IPS-NIHi7 (cell line): Measurements from ENCODE around the gene ERLIN1.

ENCODE experiments used
- DNase-seq: peaks from one replicate; pipeline ENCODE4 v3.0.0; 2012; ENCODE audit warnings: mixed read lengths; ENCODE audit errors: extremely low spot score

Gene ERLIN1

DNA sequence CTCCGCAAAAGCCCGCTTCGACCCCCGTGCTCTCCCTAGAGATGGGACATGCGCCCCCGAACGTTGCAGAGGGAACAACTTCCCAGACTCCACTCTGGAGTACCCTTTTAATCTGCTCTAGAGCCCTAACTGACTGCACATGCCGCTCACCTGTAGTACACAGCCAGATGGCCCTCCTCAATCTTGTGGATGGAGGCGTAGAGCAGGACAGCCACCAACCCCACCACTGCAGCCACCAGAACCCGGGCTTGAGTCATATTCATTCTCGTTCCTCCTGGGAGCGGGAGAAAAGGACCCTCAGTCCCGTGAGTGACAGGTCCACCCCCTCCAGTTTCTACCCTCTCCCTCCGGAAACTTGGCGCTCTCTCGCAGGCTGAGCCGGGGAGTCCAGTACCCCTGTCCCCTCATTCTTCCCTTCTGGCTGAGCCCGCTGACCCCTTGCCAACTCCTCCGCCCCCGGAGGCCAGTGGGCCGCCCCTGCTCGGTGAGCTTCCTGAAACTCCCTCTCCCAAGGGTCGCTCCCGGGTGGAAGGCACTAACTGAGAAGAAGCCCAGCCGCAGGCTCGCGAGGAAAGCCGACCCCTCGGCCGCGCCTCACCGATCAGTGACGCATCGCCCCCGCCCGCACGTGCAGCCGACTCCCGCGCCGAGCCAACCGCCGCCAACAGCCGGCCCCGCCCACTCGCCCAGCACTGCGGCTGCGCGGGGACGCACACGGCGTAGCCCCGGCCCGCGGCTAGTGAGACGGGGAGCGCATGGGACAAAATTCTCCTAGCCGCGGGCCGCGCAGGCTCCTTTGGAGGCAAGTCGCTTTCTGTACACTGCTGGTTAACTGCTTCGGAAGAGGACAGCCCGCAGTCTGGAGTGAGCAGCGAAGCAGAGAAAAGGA is at the start of gene ERLIN1:
Gene ERLIN1, minus strand, starts transcription at position 666 of the 889 bp plus-strand sequence. Its CDS starts 403 bp downstream, at position 263.
- DNase-seq = peak; percentile 98

DNA sequence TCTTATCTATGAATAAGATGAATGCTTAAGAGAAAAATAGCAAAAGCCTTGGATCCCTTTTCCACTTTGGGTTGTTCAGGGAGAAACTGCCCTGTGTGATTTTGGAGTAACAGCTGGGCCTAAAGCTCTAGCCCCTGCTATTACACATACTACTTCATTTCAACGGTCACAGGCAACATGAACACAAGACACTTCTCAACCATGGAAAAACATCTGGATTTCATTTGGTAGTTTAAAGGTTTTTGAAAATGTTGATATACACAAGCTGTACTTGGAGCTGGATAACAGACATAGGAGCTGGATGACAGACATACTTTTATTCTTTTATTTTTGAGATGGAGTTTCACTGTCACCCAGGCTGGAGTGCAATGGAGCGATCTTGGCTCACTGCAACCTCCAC is 46.3 kb upstream of the ERLIN1 start:
- DNase-seq = no peak

DNA sequence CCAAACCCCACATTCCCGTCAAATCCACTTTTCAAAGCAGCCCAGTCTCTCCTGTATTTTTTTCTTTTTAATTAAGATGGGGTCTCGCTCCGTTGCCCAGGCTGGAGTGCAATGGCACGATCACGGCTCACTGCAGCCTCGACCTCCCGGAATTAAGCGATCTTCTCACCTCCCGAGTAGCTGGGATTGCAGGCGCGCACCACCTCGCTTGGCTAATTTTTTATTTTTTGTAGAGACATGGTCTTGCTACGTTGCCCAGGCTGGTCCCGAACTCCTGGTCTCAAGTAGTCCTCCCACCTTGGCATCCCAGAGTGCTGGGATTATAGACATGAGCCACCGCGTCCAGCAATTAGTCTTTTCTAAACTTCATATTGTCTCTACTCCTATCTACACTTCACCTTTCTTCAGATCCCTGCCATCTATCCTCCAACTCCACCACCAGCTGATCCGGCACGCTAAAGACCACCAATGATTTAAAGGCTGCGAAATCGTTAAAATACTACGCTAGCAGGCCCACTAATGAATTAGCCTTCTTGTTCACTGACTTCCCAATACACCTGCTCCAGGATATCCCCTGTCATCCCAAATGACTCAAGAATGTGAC is 44.1 kb upstream of the ERLIN1 start:
- no peak for DNase-seq

DNA sequence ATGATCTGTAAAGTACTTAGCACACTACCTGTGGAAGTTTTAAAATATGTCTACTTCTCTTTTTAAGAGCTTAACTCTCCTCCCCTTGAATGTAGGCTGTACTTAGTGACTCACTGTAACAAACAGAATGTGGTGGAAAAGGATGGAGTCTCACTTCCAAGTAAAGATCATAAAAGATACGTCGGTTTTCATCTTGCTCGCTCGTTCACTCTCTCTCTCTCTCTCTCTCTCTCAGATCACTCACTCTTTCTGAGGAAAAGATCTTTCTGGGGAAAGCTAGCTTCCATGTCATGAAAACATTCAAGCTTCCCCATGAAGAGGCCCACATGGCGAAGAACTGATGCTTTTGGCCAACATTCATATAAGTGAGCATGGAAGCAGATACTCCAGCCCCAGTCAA is 38.0 kb upstream of the ERLIN1 start:
- DNase-seq = no peak

DNA sequence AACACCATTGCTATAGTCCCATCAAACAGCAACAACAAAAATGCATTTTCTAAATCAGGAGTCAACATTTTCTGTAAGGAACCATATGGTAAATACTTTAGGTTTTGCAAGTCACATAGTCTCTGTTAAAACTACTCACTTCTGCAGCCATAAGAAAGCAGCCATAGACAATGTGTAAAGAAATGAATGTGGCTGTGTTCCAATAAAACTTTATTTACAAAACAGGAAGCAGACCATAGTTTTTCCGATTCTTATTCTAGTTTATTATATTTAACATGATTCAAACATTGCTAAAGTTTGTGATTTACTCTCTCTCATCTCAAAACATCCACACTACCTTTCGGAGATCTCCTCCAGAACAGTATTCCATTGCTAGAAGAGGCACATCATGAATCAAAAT is 36.7 kb upstream of the ERLIN1 start:
- DNase-seq = no peak

DNA sequence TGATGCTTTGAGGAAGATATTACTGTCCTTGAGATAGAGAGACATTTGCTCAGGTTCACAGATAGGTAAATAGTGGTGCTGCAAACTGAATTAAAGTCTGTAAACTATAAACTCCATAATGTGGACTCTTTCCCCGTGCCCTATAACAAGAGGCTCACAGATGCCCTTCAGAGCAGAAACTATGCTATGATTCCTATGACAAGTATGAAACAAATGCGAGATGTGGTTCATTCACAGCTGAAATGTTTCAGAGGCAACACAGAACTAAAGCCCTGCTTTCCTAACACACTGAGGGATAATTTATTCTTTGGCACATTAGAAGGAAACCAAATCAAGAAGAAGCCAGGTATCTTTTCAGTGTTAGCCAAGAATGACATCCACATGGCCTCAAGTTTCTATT is 30.2 kb upstream of the ERLIN1 start:
- DNase-seq = no peak

DNA sequence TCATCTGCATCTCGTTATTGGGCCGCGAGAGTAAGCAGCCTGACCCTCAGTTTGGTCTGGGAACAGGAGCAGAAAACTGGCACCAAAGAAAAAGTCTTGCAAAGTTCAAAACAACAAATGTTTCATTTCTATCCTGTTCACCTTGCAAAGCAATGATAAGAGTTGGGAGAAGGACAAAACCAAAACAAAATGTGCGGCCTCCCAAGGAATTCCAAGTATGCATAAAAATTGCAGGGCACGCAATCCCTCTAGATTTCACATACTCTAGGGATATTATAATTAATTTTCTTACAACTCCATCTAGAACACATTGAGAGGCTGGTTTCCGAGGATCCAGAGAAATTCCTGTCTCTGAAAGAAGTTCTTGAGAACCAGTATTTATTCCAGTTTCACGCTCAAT is 23.5 kb upstream of the ERLIN1 start:
- DNase-seq = no peak

DNA sequence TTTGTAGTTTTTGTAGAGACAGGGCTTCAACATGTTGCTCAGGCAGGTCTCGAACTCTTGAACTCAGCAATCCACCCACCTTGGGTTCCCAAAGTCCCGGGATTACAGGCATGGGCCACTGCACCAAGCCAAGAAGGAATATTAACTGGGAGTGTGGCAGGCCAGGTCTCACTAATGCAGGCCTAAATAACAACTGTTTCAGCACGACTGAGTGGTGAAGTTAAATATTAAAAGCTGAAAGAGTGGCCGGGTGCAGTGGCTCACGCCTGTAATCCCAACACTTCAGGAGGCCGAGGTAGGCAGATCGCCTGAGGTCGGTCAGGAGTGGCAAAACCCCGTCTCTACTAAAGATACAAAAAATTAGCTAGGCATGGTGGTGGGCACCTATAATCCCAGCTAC is 22.4 kb upstream of the ERLIN1 start:
- no peak for DNase-seq

DNA sequence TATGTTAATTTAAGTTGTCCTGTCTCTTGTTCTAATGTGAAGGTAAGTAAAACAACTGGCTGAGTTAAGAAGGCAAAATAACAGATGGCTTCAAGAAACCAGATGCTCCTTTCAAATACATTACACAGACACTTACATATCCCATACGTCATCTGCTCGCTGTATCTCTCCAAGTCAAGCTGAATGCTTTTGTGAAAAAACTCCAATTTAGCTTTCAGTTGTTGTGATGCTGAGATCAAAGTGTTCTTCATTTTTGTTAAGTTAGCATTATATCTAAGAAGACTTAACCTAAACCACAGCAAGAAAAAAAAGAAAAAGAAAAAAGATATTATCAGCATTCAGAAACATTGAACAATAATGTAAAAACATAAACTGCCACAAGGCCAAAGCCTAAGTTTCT is 18.5 kb upstream of the ERLIN1 start:
- DNase-seq = no peak

DNA sequence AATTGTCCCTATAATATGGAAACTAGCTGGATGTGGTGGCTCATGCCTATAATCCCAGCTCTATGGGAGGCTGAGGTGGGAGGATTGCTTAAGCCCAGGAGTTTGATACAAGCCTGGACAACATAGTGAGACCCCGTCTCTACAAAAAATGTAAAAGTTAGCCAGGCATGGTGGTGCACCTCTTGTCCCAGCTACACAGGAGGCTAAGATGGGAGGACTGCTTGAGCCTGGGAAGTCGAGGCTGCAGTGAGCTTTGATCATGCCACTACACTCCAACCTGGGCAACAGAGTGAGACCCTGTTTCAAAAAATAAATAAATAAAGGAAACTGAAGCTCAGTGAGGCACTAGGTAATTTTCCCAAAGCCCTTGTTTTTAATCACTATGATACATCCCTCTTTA is 15.7 kb upstream of the ERLIN1 start:
- DNase-seq = no peak

DNA sequence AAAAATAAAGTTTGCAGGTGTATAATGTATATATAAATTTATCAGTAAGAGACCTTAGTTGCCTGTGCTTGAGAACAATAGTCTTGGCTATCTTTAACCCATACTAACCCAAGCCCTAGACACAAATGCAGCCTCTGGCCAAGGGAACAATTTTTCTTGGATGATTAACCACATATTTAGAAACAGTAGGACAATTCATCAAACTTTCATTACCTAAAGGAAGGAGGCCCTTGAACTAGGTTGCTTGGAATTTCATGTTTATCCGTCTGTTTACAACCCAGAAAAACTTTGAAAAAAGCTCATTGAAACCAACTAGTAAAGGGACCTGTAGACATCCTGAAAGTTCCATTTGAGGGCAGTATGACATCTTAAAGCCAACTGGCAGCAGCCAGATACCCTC is 8.9 kb upstream of the ERLIN1 start:
- DNase-seq = no peak

DNA sequence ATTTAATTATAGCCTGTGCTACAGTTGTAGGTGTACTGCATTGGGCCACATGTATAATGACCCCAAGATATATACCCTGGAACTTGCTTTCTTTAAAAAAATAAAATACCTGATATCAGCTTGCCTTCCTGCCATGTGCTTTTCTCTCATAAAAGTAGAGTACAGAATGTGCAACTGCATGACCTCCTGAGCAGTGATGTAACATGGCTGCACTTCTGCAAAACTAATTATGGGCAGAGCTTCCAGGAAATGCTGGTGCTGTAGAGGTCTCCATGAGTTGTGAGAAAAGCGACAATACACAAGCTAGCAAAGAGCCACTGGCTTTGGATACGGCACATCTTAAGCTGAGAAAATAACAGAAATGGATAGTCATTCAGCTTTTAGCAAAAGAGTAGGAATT is 6.5 kb upstream of the ERLIN1 start:
- DNase-seq = no peak

DNA sequence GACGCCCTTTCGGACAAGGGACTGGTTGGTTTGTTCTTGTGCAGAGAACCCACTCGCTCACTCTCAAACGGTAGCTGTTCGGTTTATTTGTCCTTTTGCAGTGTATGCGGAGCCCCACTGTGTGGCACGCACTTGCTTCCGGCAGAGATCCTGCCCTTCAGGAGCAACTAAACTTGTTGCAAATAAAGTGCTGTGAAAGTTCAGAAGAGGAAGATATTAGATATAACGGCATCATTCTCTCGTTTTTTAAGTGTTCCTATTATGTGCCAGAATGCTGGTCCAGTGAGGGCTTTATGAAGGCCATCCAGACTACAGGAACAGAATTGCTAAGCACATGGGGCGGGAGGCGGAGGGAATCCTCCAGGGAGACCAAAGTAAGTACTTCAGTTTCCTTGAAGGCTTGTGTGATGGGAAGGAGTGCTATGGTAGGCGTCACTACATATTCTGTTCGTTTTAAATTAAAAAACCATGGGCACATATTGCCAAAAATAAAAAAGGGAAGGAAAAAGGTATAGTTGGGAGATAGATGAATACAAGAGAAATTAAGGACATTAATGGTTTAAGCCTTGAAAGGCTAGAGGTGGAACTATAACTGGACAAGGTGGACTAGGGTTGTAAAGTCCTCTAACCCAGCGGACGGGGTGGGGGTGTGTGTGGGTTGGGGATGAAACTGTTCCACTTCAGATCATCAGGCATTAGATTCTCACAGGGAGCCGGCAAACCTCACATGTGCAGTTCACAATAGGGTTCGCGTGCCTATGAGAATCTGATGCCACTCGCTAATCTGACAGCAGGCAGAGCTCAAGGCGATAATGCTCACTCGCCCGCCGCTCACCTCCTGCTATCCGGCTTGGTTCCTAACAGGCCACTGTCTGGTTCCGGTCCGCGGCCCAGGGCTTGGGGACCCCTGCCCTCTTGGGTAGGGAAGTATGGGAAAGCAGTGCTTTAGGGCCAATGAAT is 704 bp upstream of the ERLIN1 start:
- peak; percentile 31 for DNase-seq

DNA sequence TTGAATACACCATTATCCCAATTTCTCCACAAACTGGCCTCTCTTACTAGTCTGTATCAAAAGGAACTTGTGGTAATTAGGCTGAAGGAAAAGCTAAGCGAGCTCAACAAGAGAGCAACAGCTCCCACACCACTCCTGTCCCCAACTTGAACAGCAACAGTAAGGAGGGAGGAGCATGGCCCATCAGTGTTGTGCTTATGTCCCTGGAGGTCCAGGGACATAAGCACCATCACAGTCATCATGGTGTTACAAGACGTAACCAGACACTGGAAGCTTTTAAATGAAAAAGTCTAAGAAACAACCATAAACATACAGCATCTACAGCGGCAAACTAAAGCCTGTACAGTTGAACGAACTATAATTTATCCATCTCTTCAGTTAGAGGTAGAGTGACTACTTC is 989 bp downstream of the ERLIN1 start:
- peak; percentile 22 for DNase-seq

DNA sequence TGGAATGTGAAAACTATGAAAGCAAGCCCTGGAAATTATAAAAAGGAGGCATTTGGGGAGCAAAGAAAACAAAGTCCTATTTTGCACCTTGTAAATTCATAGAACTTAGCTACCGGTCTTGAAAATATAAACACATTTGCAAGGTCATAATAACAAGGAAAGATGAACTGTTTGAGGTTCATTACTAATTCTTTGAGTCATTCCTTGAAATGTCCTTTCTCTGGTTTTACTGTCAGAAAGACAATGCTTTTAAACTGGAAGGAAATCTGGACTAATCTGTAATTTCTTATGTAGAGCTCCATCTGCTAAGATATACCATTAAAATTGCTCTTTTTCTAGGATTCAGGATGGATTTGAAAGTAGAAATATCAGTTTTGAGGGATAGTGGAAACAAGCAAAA is 1.4 kb downstream of the ERLIN1 start:
- DNase-seq = no peak

DNA sequence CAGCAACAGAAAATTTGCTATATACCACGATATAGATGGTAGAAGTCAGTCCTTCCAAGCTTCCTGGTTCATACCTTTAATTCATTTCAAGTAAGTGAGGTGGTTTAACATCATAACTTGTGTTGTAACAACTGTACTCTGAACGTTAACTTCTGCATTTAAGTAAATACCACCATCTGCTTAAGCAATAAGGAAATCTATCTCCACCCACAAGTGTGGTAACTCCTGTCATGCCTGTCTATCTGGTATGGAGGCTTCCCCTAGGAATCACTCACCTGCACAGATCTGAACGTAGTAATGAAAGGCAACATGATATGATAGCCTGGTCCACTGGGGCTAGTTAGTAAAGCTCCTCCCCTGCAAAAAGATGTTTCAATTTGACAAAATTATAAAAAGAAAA is 2.3 kb downstream of the ERLIN1 start:
- no peak for DNase-seq

DNA sequence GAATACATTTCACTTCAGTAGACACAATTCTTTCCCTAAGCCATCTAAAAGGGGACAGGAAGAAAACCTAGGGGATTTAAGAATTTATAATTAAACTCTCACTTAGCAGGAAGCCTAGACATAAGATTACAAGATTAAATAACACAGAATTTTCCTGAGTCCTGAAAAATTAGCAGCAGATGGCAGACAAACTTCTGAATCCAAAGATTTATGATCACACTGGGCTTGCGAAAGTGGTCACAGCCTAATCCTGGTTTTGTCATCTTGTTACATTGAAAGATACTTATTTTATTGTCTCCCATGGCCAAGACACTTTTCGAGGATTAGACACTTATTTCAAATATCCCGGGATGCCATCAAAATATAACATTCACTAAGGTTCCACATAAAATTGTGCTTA is 2.9 kb downstream of the ERLIN1 start:
- no peak for DNase-seq

DNA sequence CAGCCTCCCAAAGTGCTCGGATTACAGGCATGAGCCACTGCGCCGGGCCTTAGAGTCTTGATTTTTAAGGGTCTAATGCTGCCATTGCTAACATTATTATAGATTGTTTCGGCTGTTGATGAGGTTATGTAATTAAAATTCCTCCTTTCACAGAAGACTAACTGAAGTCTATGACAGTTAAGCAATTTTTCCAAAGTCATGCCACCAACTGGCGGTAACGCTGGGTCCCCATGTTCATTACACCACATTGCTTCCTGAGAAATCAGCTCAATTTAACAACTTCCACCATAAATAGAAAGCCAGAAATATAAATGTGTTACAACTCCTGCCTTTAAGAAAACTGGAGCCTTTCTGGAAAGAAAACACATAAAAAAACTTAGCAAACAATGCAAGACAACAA is 3.5 kb downstream of the ERLIN1 start:
- DNase-seq = no peak

DNA sequence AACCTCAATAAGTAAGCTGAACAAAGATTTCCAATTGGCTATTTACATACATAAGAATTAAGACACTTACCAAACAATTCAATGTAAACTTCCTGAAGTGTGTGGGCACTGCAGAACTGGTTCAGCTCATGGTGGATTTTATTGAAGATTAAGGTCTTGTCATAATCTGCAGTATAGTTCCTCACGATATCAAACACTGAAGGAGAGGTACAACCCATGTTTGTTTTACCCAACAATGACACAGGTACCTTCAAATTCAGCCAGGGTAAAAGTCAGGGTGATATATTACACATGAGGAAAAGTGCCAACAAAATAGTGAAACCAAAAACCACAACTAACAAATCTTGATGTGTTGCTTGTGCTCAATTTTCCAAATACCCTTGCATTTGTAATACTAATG is 10.0 kb downstream of the ERLIN1 start:
- DNase-seq = no peak

DNA sequence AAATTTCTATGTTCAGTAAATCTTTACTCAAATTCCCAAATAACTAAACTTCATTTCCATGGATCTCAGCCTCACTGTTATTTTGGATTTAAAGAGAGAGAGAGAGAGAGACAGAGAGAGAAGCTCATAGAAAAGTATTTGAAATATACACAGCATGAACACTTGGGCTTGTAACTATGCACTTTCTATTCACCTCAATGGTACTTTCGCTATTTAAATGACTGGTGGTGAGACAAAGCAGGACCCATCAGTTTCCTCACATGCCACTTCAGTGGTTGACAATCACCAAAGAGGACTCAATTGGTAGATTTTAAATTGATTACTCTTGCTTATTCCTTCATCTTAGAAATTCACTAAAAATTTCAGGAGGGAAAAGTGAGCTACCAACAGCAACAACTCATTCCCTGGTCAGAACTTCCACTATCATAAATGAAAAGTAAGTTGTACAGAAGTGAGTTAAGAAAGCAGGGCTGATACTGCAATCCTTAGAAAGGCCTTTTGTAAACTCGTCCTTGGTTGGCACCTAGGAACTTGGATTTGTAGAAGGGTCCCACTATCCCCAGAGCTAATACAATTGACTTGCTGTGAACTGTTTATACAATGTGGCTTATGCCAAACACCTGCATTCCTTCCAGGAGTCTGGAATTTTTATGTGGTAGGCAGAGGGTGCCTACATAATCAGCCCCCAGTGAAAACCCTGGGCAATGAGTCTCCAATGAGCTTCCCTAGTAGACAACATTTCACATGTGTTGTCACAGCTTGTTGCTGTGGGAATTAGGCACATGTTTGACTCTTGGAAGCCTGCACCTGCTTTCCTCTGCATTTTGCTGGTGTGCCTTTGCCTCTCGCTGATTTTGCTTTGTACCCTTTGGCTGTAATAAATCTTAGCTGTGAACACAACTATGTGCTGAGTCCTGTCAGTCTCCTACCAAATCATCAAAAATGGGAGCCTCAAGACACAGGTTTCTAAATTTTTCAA is 10.8 kb downstream of the ERLIN1 start:
- no peak for DNase-seq

DNA sequence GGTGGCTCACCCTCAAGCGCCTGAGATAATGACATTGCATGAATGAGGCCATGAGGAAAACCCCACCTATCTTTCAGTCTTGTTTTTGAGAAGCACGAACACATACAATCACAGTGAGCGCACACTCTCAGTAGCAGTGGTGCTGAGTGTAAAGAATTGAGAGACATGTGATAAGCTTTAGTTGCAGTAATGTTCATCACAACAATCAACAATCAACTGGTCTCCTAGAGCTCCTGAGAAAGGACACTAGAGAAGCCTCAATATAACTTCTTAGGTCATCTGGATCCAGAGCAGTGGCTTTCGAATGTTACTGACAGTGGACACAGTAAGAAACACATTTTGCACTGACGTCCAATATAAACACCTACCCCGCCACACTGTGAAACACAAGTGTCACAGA is 12.8 kb downstream of the ERLIN1 start:
- no peak for DNase-seq
